Posterior vena cava (tissue), 2 donors: ENCODE results near the gene FILIP1. TPM values are rescaled to one million over a fixed set of nuclear protein-coding genes. Genes with fewer than 3 reads are reported as not detected.

Source experiments
- DNase-seq: peaks from one replicate; pipeline ENCODE4 v3.0.0-alpha.2; 2020; ENCODE audit warnings: low spot score
- intact Hi-C, 2 donors: fragments of 100-400 bp; cut with DNase I; formaldehyde crosslinking; loops; one replicate each; pipeline versions ENCODE4 v1.14.1 to v1.14.2; 2022 to 2023
- microRNA-seq, 2 donors: library from miRNA; unstranded; fragments of <30 nt; microRNA quantifications; one replicate each; pipeline ENCODE4 v1.2.0, GENCODE V29; 2020 to 2021; ENCODE audit warnings: borderline microRNAs expressed in 2 of 2
- total RNA-seq, 2 donors: library from RNA; stranded (reverse); fragmentation: NEBNext Ultra II Directional; extraction: Animal tissue kit (Norgen Biotek cat#: 25700); gene quantifications; one replicate each; pipeline ENCODE4 v1.2.1, GENCODE V29; 2021
- donor health status: DM: yes; HTN: yes; CAD: no.
- donor health status: DM: yes; HTN: yes; CAD: no.

FILIP1 gene
- total RNA-seq, 2 donors from 2014 or later = 40.3 to 43.2 TPM

DNA sequence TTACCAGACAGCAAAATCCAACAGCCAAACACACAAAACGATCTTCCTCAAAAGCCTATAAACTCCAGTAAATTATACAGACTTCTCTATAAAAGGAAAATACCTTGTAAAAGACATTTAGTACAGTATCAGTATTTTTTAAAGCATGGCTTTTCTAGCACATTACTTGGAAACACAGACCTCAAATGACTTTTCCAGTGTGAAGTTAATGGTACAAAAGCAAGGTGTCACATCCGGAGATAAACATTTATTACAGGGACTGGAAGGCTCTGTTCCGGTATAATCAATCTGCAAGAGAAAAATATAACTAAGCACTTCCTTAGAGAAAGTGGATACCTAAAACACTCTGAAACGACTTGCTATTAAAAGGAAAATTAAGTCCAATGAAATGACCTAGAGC is 226.1 kb downstream of the FILIP1 start:
- intact Hi-C loops = loop anchor here (5.0 to 10.0 kb wide), 2 partner anchors 247 to 260 kb away; no protein-coding TSS in a partner anchor
- DNase-seq = no peak

DNA sequence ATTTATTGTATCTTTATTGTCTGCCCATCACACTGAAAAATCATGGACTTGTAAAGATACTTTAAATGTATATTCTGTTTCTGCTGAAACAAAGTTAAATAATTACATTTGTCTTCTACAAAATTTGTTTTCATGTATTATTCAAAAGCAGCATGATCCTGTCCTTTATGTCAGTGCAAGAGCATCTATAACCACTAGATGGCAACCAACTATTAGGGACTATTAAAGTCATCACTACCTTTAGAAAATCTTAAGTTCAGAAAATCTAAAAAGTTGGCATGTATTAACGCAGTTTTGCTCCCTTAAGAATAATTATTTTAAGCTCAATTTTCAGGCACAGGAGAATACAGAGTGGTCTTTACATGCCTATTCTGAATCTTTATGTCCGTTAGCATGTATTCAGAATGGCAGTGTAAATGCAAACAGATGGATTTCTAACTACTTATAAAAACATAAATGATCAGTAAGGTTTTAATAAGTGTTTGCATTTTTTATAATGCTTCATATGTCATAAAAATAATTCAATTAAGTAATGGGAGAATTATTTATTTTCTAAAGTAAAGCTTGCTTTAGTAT is 226.8 kb downstream of the FILIP1 start:
- DNase-seq = no peak
- intact Hi-C loops = loop anchor here (5.0 to 10.0 kb wide), 2 partner anchors 248 to 260 kb away; no protein-coding TSS in a partner anchor

DNA sequence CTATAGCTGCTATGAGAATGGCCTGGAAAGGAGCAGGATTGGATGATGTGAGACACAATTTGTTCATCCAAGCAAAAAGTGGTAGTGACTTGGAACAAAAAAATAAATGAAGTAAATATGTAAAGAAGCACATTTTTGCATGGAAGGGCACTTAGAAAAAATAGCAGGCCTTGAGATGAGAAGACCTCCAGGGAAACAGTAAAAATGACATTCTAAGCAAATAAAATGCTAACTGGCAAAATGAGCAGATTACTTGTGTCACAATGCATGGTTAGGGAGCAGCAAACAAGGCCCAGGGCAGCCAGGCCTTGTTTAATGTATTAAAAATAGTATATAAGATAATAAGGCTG is 230.2 kb downstream of the FILIP1 start:
- intact Hi-C loops = loop anchor here in 1 of 2 donors (10.0 kb wide), 1 partner anchor 251 kb away; no protein-coding TSS in a partner anchor
- DNase-seq = no peak

DNA sequence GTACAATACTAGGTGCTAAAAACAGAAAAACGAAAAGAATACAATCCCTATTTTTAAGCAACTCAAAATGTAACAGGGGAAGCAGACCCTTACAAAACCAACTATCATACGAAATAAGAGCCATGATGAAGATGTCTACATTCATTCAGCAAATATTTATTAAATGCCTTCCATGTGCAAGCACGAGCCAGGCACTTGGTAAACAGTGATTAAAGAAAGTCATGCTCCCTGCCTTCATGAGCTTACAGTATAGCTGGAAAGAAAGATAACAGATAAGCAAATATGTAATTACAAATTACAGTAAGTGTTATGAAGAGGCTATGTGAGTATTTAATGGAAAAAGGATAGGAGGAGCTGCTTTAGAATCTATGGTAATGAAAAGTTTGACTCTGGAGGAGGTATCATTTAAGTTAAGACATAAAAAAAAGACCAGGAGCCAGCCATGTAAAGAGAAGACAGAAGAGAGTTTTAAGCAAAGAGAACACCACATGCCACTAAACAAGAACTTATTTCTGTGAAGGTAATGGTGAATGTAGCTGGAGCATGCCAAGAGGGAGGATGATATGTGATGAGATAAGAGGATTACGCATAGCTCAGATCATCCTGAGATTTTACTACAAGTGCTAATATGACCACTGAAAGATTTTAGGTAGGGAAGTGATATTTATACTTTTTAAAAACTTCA is 230.7 kb downstream of the FILIP1 start:
- no peak for DNase-seq
- intact Hi-C loops = loop anchor here in 1 of 2 donors (10.0 kb wide), 1 partner anchor 252 kb away; no protein-coding TSS in a partner anchor

DNA sequence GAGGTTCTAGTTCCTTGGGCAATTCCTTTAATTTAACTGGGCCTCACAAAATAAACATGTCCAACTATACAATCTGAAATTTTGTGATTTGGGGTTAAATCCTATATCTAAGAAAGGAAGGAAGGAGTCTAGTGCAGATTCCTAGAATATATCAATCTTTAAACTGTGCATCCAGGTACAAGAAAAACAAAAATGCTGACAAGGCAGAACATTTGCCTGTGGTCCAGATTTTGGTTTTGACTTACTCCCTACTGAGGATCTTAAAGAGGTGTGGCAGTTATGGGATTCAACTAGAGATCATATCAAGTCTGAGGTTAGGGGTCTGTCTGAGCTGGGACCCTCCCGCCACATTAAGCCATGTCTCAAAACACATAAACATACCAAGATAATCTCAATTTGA is 232.3 kb downstream of the FILIP1 start:
- intact Hi-C loops = loop anchor here in 1 of 2 donors (10.0 kb wide), 1 partner anchor 254 kb away; no protein-coding TSS in a partner anchor
- DNase-seq = no peak

DNA sequence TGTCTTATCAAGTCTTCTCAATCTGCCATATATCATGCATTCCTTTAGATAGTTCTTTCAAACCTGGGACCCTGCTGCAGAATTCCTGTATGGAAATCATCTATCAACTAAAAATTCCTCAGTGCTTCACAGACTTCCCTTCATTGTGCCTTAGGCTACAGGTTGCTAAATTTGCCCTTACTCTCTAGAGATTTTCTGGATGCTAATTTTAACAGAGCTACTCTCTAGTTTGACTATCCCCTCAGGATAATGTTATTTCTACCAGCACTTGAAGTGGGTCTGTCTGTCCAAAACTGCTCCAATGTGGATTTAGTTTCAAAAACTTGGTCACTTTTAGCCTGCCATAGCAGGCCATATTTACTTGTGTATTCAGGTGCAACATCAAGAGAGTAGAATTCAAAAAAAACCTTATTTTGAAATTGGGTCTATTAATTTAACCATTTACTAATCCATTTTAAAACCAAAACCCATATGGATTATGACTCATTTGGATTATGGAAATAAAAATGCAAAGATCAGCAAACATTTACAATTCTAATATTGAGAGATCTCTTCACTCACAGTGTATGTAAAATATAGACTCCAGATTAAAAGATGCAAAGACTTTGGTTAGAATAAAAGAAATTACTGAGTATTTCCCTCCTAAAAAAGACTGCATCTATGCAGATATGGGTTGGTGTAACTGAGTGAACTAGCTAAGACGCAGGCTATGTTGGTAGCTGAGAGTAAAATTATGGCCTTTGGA is 236.1 kb downstream of the FILIP1 start:
- intact Hi-C loops = no loop called here
- DNase-seq = no peak

DNA sequence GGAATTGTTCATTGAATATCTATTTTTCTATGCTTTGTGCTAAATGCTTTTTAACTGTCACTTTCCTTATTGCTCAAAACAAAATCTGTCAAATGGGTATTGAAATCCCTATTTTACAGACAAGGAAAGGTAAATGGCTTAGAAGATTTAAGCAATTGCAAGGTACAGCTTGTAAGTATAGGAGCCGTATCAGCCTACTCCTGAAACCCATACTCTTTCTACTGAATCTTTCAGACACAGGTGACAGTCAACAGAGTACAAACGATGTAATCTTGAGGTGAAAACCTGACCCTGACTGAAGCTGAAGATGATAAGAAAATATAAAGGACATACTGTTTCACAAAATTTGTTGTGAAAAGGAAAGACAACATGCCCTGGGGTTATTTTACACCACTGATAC is 243.0 kb downstream of the FILIP1 start:
- DNase-seq = no peak
- intact Hi-C loops = no loop called here

DNA sequence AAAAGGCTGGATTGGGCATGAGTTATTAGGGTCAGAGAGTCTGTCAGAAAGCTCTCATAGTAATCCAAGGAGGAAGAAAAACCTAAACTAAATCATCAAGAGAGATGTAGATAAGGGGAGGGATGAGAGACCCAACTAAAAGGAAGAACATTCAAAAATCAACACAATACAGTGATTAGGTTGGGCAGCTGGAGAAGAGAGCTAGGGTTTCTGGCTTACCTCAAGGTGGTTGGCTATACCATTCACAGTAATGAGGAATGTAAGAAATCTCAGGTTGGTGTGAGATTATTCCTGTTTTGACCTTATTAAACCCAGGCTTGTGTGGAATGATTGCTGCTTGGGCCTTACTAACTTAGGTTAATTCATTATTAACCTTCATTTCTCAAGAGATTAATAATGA is 243.8 kb downstream of the FILIP1 start:
- DNase-seq = no peak
- intact Hi-C loops = no loop called here

DNA sequence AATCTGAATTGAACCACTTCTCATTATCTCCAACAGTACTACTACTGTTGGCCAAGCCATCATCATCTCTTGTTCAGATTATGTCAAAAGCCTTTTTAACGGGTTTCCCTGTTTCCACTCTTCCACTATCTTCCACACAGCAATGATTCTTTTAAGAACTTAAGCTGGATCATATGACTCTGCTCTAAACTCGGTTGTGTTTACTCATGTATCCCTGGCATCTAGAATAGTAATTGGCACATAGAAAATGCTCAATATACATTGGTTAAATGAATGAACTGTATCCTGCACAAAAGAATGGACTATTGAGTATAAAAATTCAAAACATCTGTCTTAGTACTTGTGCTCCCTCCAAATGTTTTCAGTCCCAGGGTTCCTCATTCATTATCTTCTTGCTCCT is 247.2 kb downstream of the FILIP1 start:
- intact Hi-C loops = no loop called here

DNA sequence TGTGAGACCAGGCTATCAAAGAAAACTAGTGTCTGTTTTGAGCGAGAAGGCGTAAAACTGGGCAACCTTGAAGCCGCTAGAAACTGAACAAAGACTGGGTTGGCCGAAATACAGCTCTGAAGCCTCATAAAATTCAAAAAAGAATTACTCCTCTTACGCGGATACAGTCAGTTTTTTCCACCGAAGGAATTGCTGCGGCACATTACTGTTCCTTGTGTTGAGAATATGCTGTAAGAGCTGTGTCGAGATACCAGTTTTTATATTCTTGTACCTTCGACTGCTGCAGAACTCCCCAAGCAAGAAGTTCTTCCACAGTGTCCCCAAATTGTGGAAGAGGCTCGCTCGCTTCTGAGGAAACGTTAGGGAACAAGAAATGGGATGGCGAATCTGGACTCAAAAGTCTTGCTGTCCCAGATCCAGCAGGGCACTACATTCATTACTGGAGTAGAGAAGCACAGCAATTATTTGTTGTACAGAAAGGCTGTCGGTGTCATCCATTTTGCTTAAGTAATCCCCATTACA is 249.5 kb downstream of the FILIP1 start:
- DNase-seq = no peak
- intact Hi-C loops = no loop called here

More for the DNA sequence above, 247.2 kb downstream of the FILIP1 start:
- DNase-seq = no peak

DNA sequence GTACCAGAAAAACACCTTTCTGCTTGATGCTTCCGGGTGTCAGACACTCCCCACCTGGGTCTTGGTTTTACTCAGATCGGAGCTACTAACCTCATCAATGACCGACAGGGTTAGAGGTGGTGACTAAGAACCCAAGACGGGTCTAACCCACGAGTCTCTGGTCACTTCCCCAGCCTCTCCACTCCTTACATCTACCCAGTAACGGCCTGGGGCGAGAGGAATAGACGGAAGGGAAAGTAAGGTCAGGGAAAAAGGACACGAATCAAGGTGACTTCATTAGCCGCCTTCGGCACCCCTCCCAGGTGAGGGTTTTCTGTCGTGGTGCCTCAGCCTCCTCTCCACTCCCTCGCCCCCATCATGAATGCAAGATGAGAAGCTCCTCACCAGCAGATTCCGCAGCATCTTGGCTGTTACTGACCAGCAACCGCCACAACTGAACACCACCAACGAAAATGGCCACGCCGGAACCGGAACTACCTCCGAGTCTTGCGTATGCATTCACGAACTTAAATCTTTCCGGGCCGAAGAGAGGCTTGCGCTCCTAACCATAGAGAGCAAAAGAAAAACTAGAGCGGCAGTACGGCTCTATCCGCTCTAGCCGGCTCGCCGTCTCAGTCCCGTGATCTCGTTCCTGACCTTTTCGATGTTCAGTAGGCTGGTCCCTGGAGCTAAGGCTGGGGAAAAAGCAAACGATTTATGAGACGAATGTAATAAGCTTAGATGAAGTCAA is 250.1 kb downstream of the FILIP1 start, which contains the start of gene COX7A2:
Gene COX7A2, minus strand, starts transcription at position 469 of the 730 bp plus-strand sequence. Its CDS starts 67 bp downstream, at position 402.
- intact Hi-C loops = no loop called here
- peak; percentile 96 for DNase-seq

Small RNAs within 50 kb of the gene (microRNA-seq; reads per million reads assigned to microRNA genes)
- gene MIR4463 = 0 reads per million in 2 donors

Other genes with a start within 250 kb of the FILIP1 start
- 100 to 1,000 TPM; 408 to 448 TPM for gene COX7A2, start 250.0 kb downstream of the FILIP1 start, total RNA-seq
- 100 to 1,000 TPM; 109 to 113 TPM for gene TMEM30A, start 209.0 kb downstream of the FILIP1 start, total RNA-seq
- 100 to 1,000 TPM in 1 of 2 donors, 10 to 100 TPM in 1; 98.5 to 109 TPM for gene SENP6, start 108.1 kb upstream of the FILIP1 start, total RNA-seq